Epithelial cell of proximal tubule (primary cell): Measurements from ENCODE around the gene SPECC1. TPM values are rescaled to one million over a fixed set of nuclear protein-coding genes. Genes with fewer than 3 reads are reported as not detected.

Experiments
- DNase-seq: peaks from one replicate; pipeline ENCODE4 v3.0.0-alpha.2; 2011; ENCODE audit warnings: low read depth
- H3K4me3 ChIP-seq: 2 replicates; pipeline ENCODE4 v1.5.1; 2011; ENCODE audit warnings: low read depth, mild to moderate bottlenecking, low read length
- CTCF ChIP-seq: conservative IDR thresholded peaks from 2 replicates; pipeline ENCODE4 v1.5.1; 2012; ENCODE audit warnings: low read depth, mild to moderate bottlenecking, low read length
- total RNA-seq: library from RNA; depleted of rRNA; stranded (reverse); fragments of >200 nt; gene quantifications from 2 replicates; pipeline ENCODE4 v1.2.3, GENCODE V29; 2015

SPECC1 gene
- total RNA-seq, 1 donor from 2014 or later: 39.3 TPM

GRCh38 chr17:20242271-20242670 lies 233.1 kb downstream of the SPECC1 start:
- no peak for TF ChIP-seq CTCF

GRCh38 chr17:20243524-20243923 lies 234.4 kb downstream of the SPECC1 start:
- DNase-seq: no peak
- H3K4me3 ChIP-seq: no peak overlapping the region
- TF ChIP-seq CTCF: no peak

More at GRCh38 chr17:20242271-20242670, 233.1 kb downstream of the SPECC1 start:
- DNase-seq: no peak
- H3K4me3 ChIP-seq: no peak overlapping the region

- no peak for TF ChIP-seq CTCF
- no peak overlapping the region for H3K4me3 ChIP-seq
- no peak for DNase-seq
These were observed 235.5 kb downstream of the SPECC1 start for GRCh38 chr17:20244671-20245070.

GRCh38 chr17:20246692-20247091 lies 237.5 kb downstream of the SPECC1 start:
- no peak overlapping the region for H3K4me3 ChIP-seq
- TF ChIP-seq CTCF: no peak
- no peak for DNase-seq

- no peak for DNase-seq
- H3K4me3 ChIP-seq: no peak overlapping the region
- TF ChIP-seq CTCF: no peak
These were observed 244.2 kb downstream of the SPECC1 start for GRCh38 chr17:20253323-20253722.

GRCh38 chr17:20254541-20254940 lies 245.4 kb downstream of the SPECC1 start:
- no peak overlapping the region for H3K4me3 ChIP-seq
- no peak for TF ChIP-seq CTCF

GRCh38 chr17:20256144-20256543 lies 247.0 kb downstream of the SPECC1 start:
- TF ChIP-seq CTCF: no peak
- H3K4me3 ChIP-seq: no peak overlapping the region
- no peak for DNase-seq

More at GRCh38 chr17:20254541-20254940, 245.4 kb downstream of the SPECC1 start:
- no peak for DNase-seq
